ENCODE measurements around the gene PSD4. TPM values are rescaled to one million over a fixed set of nuclear protein-coding genes. Genes with fewer than 3 reads are reported as not detected.

PSD4 gene
- total RNA-seq, 4 donors from 2014 or later, result 6.3 to 27.6 (median 13.1) TPM

DNA sequence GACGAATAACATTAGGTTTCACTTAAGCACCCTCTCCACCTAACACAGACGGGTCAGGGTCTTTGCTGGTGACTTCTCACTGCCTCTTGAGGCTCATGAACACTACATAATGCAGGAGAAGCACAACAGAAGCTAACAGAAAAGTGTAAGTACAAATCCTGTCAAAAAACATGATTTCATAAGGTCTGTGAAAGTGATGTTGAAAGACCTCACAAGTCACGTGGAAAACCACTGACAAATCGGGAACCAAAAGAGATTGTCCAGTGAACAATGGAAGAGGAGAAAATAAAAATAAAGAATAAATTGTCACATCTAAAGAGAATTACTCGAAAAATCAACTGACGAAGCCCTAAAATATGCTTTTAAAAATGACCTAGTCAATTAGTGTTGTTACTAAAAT lies 14.0 kb downstream of the PSD4 start:
- TF ChIP-seq CTCF (IDR thresholded peaks at IDR 0.05), result no peak
- DNase-seq (ENCODE audit: low spot score), result no peak
- no peak for ATAC-seq (ENCODE audit: low FRiP score)

GRCh38 chr2:113190871-113191270 lies 17.1 kb downstream of the PSD4 start:
- DNase-seq (ENCODE audit: low spot score) (no peak), ATAC-seq (ENCODE audit: low FRiP score) (no peak)
- TF ChIP-seq CTCF (IDR thresholded peaks at IDR 0.05), result no peak

DNA sequence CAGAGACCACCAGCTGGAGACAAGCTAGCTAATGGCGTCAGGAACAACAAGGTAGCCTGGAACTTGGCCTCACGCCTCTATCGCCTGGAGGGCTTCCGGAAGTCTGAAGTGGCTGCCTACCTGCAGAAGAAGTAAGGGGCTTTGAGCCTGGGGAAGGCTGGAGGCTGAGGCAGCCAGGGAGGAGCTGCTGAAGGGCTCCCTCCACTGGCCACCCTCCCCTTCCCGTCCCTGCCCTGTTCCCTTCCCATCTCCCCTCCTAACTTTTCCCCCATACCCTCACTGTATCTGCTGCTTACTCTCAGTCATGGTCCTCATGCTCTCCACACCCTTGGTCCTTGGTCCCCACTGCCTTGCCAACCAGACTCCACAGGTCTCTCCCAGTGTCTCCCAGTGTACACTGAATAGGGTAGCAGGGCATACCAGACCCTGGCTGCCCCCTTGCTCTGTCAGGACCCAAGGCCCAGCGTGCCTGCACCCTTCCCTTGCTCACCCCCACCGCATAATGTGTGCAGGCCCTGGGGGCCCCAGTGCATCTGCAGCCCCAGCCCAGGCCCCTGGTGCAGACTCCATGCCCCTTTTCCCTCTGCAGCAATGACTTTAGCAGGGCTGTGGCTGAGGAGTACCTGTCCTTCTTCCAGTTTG lies 18.8 kb downstream of the PSD4 start:
- TF ChIP-seq CTCF (IDR thresholded peaks at IDR 0.05), result no peak
- ATAC-seq (ENCODE audit: low FRiP score), result no peak
- no peak for DNase-seq (ENCODE audit: low spot score)

DNA sequence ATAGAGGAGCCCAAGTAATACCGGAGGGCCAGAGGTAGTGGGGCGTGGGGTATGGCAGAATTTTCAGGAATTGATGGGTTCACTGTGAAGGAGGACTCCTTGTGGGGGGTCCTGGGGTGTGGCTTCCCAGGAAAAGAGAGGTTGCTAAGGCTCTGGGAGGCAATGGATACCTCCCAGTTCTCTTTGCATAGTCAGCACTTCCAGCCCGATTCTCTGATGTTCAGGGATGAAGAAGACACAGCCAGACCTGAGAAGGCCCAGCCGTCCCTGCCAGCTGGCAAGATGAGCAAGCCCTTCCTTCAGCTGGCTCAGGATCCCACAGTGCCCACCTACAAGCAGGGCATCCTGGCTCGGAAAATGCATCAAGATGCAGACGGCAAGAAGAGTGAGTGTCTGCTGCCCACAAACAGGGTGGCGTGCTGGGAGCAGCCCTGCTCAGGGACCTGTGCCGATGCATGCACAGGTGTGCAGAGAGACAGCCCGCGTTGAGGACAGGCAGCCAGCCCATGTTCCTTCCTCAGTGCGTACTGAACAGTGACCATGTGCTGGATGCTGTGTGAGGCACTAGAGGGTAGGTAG lies 22.2 kb downstream of the PSD4 start:
- no peak for DNase-seq (ENCODE audit: low spot score)
- no peak for TF ChIP-seq CTCF (IDR thresholded peaks at IDR 0.05)

GRCh38 chr2:113196839-113197238 lies 23.1 kb downstream of the PSD4 start:
- ATAC-seq (ENCODE audit: low FRiP score) (no peak), DNase-seq (ENCODE audit: low spot score) (no peak)
- no peak for TF ChIP-seq CTCF (IDR thresholded peaks at IDR 0.05)

More for the DNA sequence above, 22.2 kb downstream of the PSD4 start:
- ATAC-seq (ENCODE audit: low FRiP score), result no peak

DNA sequence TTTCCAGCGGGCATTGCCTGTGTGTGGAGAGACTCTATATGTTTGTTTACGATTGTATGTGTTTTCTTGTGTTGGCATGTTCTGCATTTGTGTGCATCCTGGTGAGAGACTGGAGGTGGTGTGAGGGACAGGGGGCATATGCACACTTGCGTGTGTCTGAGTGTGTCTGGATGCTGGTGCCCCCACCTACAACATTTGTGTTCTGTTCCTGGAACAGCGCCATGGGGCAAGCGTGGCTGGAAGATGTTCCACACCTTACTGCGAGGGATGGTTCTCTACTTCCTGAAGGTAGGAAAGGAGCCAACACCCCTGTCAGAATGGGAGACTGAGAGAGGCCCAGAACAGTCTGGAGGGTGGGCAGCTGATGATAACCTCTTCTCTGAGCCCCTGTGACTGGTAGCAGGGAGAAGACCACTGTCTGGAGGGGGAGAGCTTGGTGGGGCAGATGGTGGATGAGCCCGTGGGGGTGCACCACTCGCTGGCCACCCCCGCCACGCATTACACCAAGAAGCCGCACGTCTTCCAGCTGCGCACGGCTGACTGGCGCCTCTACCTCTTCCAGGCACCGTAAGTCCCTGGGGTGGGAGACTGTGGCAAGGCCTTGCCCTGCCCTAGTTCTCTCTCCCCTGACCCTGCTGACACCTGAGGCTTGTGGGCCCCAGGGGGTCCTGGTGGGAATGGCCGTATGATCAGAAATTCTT lies 23.7 kb downstream of the PSD4 start:
- no peak for TF ChIP-seq CTCF (IDR thresholded peaks at IDR 0.05)
- no peak for DNase-seq (ENCODE audit: low spot score)
- no peak for ATAC-seq (ENCODE audit: low FRiP score)
